C4-2B (cell line): ENCODE results near the gene ADCY10.

ENCODE experiments used
- H3K27ac ChIP-seq: fragments of 450-650 bp; 2 replicates; pipeline ENCODE4 v1.5.1; 2017
- ZFX ChIP-seq: fragments of 450-650 bp; IDR thresholded peaks from 2 replicates; pipeline ENCODE4 v1.6.1; 2017
- TF ChIP-seq, protein P1 (sequence below): fragments of 450-650 bp; conservative IDR thresholded peaks from 2 replicates; pipeline ENCODE4 v1.5.1; 2017; ENCODE audit warnings: mild to moderate bottlenecking

The ADCY10 gene

DNA sequence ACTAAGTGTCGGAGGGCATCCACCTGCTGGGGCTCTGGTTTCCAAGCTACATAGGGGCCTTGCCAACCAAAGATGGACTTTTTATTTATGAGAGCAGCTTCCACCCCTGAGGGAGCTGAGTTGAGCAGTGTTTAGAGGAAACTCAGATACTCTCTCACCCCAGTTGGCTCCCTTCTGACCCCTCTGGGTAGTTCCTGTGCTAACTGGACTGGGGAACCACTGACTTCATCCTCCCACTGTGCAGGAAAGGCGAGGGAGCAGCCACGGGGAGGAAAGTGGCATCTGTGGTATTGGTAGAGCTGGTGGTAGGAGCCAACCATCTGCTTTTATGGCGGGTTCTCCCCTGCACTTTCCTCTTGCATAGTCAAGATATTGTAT, 121.8 kb downstream of the ADCY10 start:
- TF ChIP-seq, protein P1, sequence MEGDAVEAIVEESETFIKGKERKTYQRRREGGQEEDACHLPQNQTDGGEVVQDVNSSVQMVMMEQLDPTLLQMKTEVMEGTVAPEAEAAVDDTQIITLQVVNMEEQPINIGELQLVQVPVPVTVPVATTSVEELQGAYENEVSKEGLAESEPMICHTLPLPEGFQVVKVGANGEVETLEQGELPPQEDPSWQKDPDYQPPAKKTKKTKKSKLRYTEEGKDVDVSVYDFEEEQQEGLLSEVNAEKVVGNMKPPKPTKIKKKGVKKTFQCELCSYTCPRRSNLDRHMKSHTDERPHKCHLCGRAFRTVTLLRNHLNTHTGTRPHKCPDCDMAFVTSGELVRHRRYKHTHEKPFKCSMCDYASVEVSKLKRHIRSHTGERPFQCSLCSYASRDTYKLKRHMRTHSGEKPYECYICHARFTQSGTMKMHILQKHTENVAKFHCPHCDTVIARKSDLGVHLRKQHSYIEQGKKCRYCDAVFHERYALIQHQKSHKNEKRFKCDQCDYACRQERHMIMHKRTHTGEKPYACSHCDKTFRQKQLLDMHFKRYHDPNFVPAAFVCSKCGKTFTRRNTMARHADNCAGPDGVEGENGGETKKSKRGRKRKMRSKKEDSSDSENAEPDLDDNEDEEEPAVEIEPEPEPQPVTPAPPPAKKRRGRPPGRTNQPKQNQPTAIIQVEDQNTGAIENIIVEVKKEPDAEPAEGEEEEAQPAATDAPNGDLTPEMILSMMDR, result no peak
- TF ChIP-seq ZFX, result no peak
- no peak overlapping the region for H3K27ac ChIP-seq

DNA sequence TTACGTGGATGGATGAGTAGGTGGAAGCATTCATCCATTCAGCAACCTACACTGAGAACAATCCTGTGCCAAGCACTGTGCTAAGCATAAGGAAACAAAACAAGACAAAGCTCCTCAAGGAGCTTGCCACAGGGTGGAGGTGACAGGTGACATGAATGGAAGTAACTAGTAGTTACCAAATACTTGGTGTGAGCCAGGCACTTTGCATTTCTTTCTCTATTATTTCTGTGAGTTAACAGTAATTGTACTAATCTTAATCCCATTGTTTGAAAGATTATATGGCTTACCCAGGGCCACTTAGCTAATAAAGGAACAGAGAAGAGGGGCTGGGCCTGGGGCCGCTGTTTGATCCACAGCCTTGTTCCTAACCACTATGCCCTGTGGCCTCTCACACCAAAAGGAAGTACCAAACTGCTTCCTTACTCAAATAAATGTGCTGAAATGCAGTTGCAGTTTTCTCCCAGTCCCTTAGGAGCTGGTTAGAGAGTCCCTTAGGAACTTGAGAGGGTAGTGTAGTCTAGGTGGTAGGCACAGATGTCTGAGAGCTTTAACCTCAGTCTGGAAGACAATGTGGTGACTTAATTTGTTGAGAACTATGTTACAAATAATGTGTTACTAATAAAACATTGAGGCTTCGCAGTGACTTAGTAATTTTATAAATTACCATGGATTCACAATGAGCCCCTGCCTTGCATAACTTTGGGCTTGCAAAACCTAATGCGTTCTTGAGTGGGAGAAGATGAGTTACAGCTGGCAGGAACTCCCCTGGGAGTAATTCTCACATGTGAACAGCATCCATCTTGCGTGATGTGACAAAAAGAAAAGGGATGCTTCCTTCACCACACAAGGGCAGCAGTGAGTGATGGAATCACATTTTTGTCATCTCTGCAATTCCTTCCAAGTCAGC, 122.4 kb downstream of the ADCY10 start:
- TF ChIP-seq, protein P1, result no peak
- no peak for TF ChIP-seq ZFX
- no peak overlapping the region for H3K27ac ChIP-seq

DNA sequence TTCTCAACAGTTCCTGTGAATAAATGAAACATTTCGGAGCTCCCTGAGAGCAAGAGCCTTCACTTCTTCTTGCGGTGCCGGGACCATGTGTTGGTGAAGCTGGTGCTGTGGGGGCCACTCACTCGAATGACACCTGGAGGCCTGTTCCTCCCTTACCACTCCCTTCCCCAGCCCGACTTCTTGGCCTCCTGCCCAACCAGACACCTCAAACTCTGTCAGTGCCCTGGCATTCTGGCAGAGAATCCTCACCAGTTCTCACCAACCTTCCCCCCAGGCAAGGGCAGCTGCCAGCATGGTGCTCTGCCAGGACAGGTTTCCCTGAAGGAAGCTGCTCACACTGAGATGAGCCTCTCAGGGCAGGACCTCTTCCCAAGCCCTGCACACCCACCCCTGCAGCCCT, 123.8 kb downstream of the ADCY10 start:
- TF ChIP-seq ZFX, result no peak
- TF ChIP-seq, protein P1, result no peak

DNA sequence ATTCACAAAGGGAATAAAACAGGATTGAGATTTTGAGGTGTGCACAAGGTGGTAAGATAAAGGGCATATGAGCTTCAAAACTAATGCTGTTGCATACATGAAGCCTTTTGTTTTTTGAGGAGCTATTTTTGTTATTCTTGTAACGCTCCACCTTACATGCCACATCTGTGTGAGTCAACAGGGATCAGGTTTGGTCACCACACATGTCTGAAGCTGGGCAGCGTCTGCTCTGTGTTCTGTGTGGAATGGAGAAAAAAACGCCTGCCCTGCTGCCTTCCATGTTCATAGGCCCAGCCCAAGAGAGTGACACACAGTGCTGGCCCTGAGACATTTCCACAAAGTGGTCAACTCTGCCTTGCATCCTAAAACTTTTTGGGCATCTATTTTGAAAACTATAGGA, 124.4 kb downstream of the ADCY10 start:
- TF ChIP-seq, protein P1, result no peak
- TF ChIP-seq ZFX, result no peak
- H3K27ac ChIP-seq, result no peak overlapping the region

More for the DNA sequence above, 123.8 kb downstream of the ADCY10 start:
- no peak overlapping the region for H3K27ac ChIP-seq

DNA sequence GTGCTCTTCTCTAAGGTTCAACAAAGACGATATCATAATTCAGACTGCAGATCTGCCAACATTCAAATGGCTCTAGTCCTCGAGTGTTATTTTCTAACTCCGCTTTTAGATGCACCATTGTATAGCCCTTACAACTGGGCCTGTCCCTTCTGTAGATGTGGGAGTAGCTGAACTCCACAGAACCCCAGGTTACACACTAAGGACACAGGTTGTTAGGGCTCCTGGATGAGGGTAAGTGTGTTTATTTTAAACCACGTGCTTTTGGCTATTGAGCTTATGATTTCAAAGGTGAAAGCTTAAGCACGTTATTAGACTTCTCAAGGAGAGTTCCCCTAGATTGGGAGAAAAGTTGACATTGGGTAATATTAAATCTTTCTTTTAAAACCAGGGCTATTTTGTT, 127.4 kb downstream of the ADCY10 start:
- no peak overlapping the region for H3K27ac ChIP-seq

DNA sequence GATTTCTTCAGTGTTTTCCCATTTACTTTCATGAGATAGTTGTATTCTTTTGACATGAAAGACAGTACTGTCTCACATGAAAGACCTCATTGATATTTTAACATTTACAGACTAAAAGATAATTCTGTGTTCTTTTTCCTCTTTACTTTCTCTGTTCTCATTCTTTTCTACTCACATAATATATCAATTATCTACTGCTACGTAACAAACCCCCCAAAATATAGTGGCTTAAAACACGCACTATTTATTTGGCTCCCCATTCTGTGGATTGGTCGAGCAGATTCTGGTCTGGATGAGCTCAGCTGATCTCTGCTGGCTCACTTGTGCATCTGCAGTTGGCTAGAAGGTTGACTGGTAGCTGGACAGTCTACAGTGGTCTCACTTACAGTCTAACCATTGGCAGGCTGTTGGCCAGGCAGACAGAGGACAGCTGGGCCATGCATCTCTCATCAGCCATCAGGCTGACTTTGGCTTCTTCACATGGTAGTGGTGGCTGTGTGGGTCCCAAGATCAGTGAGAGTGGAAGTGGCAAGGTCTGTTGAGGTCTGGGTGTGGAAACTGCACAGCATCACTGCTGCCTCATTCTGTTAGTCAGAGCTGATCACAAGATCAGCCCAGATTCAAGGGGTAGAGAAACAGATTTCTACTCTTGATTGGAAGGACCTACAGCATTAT, 128.9 kb downstream of the ADCY10 start:
- H3K27ac ChIP-seq, result no peak overlapping the region
- TF ChIP-seq, protein P1, result no peak
- TF ChIP-seq ZFX, result no peak

More for the DNA sequence above, 127.4 kb downstream of the ADCY10 start:
- TF ChIP-seq, protein P1, result no peak
- TF ChIP-seq ZFX, result no peak

DNA sequence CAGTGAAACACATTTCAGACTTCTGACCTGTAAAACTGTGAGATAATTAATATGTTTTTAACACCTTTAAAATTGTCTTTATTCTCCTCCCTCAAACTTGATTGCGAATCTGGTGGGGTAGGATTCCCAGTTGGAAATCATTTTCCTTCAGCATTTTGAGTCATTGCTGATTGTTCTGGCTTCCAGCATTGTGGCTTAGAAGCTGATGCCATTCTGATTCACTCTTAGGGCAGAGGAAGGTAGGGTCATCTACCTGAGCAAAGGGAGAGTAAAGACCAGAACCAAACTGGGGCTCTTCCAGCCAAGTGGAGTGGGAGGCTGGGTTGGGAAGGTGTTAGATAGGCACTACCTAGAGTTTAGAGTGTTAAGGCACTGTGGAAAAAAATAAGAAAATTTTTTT, 131.0 kb downstream of the ADCY10 start:
- TF ChIP-seq, protein P1, result no peak
- no peak for TF ChIP-seq ZFX
- no peak overlapping the region for H3K27ac ChIP-seq
